Lower leg skin (tissue), 4 donors: ENCODE results near the gene RNF157. TPM values are rescaled to one million over a fixed set of nuclear protein-coding genes. Genes with fewer than 3 reads are reported as not detected.
"Not testable (repeated sequence)": the region's sequence is repeated elsewhere in the genome, so short reads cannot be mapped to it uniquely, and the experiment has no call there.

Experiments used
- DNase-seq, 2 donors: peaks; one replicate each; pipeline ENCODE4 v3.0.0-alpha.2; 2019; ENCODE audit warnings: low spot score in 2 of 2
- H3K4me3 ChIP-seq: fragments of 200-600 bp; sonication (generic); 2 replicates; pipeline ENCODE4 v1.5.1; 2017; ENCODE audit warnings: mild to moderate bottlenecking, low read depth; ENCODE audit not compliant: poor library complexity, severe bottlenecking
- CTCF ChIP-seq, 3 donors: fragments of 450-650 bp; IDR thresholded peaks; one replicate each; pipeline ENCODE4 v1.5.1; 2016; ENCODE audit warnings: antibody characterized with exemption in 3 of 3, mild to moderate bottlenecking in 3 of 3, moderate library complexity in 2 of 3
- POLR2A ChIP-seq, 2 donors: fragments of 450-650 bp; IDR thresholded peaks; one replicate each; pipeline ENCODE4 v1.6.1; 2016 to 2017; ENCODE audit warnings: antibody characterized with exemption in 2 of 2, mild to moderate bottlenecking in 1 of 2, moderate library complexity in 1 of 2
- WGBS, 2 donors: methylation state at CpG; one replicate each; pipeline ENCODE4 v1.1.5; 2018; 5-methylcytosine and 5-hydroxymethylcytosine counted together
- intact Hi-C: fragments of 100-400 bp; cut with DNase I; formaldehyde crosslinking; loops from one replicate; pipeline ENCODE4 v1.15.0; 2023; ENCODE audit warnings: low total_unique reads
- total RNA-seq, 4 donors: library from RNA; depleted of rRNA; stranded (reverse); fragments of >200 nt; gene quantifications; one replicate each; pipeline ENCODE4 v1.1.0, GENCODE V29; 2016

The RNF157 gene
- total RNA-seq, 4 donors from 2014 or later, result 0.83 to 2.4 (median 1.4) TPM

GRCh38 chr17:76188213-76189016, 51.9 kb downstream of the RNF157 start:
- 81% methylated on average over 4 of the region's 4 CpGs for WGBS, 2 donors
- TF ChIP-seq CTCF (IDR thresholded peaks at IDR 0.05), result no peak
- no peak for TF ChIP-seq POLR2A (IDR thresholded peaks at IDR 0.05)
- no peak for DNase-seq
- intact Hi-C loops, result no loop called here
- no peak overlapping the region for H3K4me3 ChIP-seq

- DNase-seq, intact Hi-C loops, H3K4me3 ChIP-seq: not testable (repeated sequence)
- 96 to 98% methylated on average over 2 of the region's 2 CpGs for WGBS, 2 donors
These were observed 53.5 kb downstream of the RNF157 start for GRCh38 chr17:76186774-76187173.

GRCh38 chr17:76184290-76184689, 56.0 kb downstream of the RNF157 start:
- no peak overlapping the region for H3K4me3 ChIP-seq
- intact Hi-C loops, result no loop called here
- 66 to 86% methylated on average over 2 of the region's 2 CpGs for WGBS, 2 donors
- DNase-seq, result no peak
- TF ChIP-seq POLR2A (IDR thresholded peaks at IDR 0.05) (no peak), CTCF (IDR thresholded peaks at IDR 0.05) (no peak)

GRCh38 chr17:76182016-76182764, 58.1 kb downstream of the RNF157 start:
- no peak overlapping the region for H3K4me3 ChIP-seq
- intact Hi-C loops, result no loop called here
- 10 to 13% methylated on average over 11 of the region's 11 CpGs for WGBS, 2 donors
- TF ChIP-seq POLR2A (IDR thresholded peaks at IDR 0.05) (no peak), CTCF (IDR thresholded peaks at IDR 0.05) (peak in 1 of 3 donors; percentile 89)
- peak; percentile 89 to 98 for DNase-seq

- no peak overlapping the region for H3K4me3 ChIP-seq
- 84% methylated on average over 6 of the region's 6 CpGs for WGBS, 2 donors
- intact Hi-C loops, result no loop called here
- TF ChIP-seq POLR2A (IDR thresholded peaks at IDR 0.05) (no peak), CTCF (IDR thresholded peaks at IDR 0.05) (no peak)
- DNase-seq, result no peak
These were observed 60.5 kb downstream of the RNF157 start for GRCh38 chr17:76179496-76180467.
